ENCODE data around the gene FAM219B.

DNA sequence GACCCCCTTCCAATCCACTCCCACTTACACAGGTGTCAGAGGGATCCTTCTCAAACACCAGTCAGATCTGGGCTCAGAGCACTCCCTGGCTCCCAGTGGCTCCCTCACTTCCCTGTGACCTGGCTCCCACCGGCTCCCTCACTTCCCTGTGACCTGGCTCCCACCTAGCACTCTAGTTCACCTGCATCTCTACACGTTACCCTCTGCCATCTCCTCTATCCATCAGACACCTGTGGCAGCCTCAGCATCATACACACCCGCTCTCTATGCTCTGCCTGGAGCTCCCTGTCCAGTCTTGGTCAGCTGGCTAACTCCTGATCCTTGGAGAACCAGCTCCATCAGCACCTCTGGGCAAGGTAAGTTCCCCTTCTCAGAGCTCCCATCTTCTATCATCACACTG, 44.4 kb upstream of the FAM219B start:
- TF ChIP-seq, protein P1, sequence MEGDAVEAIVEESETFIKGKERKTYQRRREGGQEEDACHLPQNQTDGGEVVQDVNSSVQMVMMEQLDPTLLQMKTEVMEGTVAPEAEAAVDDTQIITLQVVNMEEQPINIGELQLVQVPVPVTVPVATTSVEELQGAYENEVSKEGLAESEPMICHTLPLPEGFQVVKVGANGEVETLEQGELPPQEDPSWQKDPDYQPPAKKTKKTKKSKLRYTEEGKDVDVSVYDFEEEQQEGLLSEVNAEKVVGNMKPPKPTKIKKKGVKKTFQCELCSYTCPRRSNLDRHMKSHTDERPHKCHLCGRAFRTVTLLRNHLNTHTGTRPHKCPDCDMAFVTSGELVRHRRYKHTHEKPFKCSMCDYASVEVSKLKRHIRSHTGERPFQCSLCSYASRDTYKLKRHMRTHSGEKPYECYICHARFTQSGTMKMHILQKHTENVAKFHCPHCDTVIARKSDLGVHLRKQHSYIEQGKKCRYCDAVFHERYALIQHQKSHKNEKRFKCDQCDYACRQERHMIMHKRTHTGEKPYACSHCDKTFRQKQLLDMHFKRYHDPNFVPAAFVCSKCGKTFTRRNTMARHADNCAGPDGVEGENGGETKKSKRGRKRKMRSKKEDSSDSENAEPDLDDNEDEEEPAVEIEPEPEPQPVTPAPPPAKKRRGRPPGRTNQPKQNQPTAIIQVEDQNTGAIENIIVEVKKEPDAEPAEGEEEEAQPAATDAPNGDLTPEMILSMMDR (IDR thresholded peaks at IDR 0.05): no peak
- no peak for TF ChIP-seq POLR2A (IDR thresholded peaks at IDR 0.05)
- TF ChIP-seq POLR2AphosphoS5 (IDR thresholded peaks at IDR 0.05): no peak
- TF ChIP-seq EP300 (IDR thresholded peaks at IDR 0.05): no peak

All from stomach (tissue), 4 donors.